CD4-positive, alpha-beta T cell treated with Interleukin-15 for 4 hours (primary cell): ENCODE data around the gene PFN4.
"Not testable (repeated sequence)": the region's sequence is repeated elsewhere in the genome, so short reads cannot be mapped to it uniquely, and the experiment has no call there.

Source experiments
- DNase-seq: peaks from one replicate; pipeline ENCODE4 v3.0.0-alpha.2; 2020; ENCODE audit warnings: low spot score

The PFN4 gene, protein sequence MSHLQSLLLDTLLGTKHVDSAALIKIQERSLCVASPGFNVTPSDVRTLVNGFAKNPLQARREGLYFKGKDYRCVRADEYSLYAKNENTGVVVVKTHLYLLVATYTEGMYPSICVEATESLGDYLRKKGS

DNA sequence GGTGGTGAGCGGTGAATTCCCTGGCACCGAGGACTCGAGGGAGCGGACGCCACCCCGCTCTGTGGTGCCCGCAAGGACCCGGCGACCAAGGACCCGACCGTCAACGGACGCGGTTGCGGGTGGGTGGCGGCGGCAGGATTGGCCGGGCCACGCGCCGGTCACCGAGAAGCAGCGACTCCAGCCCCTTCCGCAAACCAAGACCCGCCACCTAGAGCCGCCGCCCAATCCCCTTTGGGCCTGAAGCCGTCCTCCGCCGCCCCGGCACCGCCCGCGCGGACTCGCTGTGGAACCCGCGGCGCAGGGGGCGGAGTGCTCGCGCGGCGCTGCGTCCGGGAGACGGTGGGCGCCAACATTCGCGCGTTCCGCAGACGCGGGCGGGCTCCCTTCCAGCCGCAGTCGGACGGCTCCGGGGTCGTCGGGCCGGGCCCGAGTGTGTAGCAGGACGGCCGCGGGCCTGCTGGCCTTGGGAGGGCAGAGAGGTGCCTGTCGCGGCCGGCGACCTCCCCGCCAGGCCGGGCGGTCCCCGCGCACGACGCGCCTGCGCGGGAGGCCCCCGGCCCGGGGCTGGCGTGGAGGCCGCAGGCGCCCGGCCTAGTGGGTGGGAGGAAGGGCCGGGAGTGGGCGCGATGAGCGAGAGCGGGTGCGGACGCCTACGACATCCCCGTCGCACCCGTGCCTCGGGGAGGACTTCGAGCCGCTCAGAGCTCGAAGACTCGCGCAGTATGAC, at the start of gene PFN4, which contains the start of gene FAM228B:
Gene PFN4, minus strand, starts transcription at position 140 of the 727 bp plus-strand sequence. CDS start 799 bp downstream, outside the sequence.
Gene FAM228B, plus strand, starts transcription at position 275 of the 727 bp plus-strand sequence. CDS start 893 bp downstream, outside the sequence.
- DNase-seq = peak; percentile 58

DNA sequence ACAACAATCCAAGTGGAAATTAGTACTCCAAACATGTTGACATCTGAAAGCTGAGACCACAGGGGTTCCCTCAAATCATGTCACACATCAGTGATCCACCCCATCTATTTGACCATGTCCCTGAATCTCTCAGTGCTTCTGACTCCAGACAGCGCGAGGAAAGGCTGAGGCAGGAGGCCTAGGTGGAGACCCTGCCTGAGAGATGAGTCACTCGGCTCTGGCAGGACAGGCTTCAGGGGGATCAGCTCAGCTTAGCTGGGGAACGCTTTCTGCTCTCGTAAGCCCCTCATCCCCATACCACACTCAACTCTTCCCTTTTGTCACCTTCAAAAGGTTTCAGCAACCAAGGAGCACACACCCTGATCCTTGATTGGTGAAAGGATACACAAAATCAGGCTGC, 45.9 kb upstream of the PFN4 start:
- DNase-seq = no peak

DNA sequence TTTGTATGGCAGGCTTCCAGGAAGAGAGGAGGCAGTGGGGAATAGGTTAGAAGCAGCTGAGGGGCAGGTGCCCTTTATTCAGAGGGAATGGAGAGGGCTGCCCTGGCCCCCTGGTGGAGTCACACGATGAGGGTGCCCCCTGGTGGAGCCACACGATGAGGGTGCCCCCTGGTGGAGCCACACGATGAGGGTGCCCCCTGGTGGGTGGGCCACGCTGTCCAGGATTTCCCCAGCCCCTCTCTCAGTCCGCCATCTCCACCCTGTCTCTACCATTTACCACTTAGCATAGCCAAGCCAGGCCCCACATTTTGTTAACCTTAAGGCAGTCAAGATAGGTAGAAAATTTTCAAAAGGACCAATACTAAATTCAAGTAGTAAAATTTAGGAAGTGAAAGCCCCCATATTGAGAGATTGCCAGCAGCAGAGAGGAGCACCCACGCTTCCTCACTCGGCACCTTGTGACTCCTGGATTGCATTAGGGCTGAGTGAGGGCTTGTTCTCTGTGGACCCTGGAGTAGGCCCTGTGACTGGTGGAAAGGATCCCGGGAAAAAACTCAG, 41.4 kb upstream of the PFN4 start:
- DNase-seq = peak; percentile 9

DNA sequence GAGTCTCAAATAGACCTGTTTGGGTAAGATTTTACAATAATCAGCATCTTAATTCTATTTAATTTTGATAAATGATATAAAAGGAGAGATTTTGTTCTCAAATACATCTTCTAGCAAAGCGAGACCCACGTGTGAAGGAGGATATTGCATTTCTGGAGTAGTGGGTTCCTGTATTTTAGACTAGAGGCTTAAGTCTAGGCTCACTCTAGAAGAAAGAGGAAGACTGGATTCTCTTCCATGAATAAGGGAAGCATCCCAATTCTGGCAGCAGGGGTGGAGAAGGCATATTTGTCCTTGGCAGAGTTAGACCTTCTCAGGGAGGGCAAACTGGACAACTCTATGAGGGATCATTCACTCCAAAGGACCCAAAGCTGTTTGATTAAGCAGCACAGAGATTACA, 40.5 kb upstream of the PFN4 start:
- DNase-seq = no peak

DNA sequence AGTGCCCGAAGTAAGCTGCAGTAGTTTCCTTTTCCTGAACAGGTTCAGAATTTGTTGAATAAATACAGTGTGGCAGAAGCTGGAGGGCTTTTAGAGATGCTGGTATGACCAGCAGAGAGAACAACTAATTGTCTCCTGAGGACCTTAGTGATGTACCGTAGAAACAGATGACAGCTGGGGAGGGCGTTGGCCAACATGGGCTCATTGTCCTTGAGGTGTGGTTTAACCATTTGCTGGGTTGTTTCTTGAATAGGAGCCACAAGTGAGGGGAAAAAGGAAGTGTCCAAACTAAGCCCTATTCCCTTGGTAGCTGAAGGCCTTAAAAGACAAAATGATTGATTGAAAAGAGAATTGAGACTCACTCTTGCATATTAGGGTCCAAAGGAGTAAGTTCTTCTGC, 40.1 kb upstream of the PFN4 start:
- no peak for DNase-seq

DNA sequence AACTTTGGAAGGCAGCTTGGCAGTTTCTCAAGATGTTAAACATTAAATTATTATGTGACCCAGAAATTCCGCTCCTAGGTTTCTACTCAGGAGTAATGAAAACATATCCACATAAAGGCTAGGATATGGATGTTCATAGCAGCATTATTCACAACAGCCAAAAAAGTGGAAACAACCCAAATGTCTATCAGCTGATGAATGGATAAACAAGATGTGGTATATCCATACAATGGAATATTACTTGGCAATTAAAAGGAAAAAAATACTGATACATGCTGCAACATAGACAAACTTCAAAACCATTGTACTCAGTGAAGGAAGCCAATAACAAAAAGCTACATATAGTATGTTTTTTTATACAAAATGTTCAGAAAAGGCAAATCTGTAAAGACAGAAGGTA, 39.4 kb upstream of the PFN4 start:
- DNase-seq = no peak

DNA sequence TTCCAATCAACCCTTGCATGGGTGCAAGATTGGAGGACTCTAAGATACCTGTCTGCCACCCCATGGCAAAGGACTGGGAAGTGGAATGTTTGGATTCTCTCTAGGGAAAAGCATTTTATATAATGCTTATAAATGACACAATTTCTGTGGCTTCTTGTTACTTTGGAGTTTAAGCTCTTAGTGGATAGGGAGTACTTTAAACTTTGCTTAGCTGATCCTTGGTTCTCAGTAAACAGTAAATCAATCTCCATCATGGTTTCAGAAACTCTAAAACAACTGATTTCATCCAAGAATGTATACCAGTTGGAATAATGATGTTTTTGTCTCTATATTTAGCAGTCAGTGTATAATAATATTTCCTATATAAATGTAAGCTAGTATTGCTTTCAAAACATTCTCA, 37.6 kb upstream of the PFN4 start:
- DNase-seq = no peak

DNA sequence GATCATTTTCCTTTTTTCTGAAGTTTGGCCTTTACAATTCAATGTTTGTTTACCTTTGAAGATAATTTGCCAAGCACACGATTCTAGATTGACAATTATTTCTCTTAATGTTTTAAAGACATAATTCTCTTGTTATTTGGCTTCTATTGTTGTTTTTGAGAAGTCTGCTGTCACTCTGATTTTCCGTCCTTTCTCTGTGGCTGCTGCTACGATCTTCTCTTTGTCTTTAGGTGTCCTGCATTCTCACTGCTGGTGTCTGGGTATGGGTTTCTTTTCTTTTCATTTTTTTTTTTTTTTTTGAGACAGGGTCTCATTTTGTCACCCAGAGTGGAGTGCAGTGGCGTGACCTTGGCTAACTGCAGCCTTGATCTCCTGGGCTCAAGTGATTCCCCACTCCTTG, 36.6 kb upstream of the PFN4 start:
- no peak for DNase-seq

DNA sequence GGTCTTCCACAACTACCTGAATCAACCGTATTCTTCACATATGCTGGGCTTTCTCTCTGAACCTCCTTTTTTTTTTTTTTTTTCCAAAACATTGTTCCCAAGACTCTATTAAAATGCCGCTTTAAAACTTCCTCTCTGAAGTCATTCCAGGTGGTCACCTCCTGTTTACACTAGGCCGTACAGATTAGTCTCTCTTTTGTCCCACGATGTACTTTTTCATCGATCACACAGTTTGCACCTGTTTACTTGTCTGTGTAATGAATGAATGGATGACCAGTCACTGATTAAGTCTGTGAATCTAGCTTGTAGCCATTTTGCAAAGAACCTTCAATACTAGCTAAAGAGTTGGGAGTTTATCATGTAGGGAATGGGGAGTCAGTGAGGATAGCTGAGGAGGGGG, 35.0 kb upstream of the PFN4 start:
- DNase-seq = no peak

DNA sequence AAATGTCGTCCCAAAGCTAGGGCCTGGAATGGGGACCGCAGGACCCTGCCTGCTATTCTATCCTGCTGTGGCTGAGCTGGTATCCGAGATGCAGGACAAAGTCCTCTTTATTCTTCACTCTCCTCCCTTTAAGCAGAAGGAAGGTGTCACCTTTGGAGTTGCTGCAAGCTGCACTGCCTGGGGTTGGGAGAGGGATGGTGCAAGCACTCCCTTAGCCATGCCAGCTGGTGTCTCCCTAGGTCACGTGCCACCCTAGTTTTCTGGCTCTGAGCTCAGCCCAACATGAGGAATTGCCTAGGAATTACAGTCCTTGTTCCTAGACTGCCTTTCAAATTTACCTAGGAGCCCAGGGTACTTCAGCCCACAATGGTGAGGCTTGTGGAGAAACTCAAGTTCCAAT, 30.3 kb upstream of the PFN4 start:
- DNase-seq = no peak

DNA sequence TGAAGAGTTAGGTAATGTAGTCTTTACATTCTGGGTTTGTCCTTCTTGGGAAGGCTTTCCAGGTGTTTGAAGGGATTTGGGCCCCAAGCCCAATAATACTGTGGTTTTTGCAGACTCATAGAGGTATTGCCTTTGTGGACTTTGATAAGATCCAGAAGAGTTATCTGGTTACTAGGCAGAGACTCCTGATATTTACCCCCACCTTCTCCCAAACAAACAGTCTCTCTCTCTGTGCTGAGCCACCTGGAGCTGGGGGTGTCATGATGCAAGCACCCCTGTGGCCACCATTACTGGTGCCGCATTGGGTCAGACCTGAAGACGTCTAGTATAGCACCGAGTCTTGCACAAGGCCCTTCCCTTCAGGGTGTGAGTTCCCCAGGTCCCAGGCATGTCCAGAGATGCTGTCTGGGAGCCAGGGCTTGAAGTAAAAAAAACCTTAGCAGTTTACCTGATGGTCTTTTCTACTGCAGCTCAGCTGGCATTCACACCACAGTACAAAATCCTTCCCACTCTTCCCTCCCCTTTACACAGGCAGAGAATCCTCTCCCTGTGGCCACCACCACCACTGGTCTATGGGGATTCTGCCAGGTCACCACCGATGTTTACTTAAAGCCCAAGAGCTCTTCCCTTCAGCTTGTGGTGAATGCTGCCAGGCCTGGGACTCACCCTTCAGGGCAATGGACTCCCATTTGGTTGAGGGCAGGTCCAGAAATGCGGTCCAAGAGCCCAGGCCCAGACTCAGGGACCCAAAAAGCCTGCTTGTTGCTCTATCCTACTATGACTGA, 29.5 kb upstream of the PFN4 start:
- no peak for DNase-seq

DNA sequence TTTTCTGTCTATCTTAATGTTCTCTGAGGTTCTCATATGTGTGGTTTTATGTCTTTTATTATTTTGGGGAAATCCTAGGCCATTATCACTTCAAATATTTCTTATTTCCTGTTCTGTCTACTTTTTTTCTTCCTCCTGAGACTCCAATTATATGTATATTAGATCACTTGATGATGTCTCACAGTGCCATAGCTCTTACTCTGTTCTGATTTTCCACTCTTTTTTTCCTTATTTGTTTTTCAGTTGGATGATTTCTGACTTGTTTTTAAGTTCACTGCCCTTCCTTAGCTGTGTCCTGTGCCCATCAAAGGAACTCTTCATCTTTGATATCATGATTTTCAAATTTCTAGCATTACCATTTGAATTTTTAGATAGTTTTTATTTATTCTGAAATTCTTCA, 24.2 kb upstream of the PFN4 start:
- DNase-seq = no peak

DNA sequence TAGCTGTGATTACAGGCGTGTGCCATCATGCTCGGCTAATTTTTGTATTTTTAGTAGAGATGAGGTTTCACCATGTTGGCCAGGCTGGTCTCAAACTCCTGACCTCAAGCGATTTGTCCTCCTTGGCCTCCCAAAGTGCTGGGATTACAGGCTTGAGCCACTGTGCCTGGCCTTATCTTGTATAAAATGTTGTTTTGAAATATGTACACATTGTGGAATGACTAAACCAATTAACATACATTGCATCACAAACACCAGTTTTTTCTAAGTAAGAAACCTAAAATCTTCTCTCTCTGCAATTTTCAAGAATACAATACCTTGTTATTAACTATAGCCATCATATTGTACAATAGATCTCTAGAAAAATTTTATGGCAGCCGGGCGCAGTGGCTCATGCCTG, 17.2 kb upstream of the PFN4 start:
- not testable (repeated sequence) for DNase-seq

DNA sequence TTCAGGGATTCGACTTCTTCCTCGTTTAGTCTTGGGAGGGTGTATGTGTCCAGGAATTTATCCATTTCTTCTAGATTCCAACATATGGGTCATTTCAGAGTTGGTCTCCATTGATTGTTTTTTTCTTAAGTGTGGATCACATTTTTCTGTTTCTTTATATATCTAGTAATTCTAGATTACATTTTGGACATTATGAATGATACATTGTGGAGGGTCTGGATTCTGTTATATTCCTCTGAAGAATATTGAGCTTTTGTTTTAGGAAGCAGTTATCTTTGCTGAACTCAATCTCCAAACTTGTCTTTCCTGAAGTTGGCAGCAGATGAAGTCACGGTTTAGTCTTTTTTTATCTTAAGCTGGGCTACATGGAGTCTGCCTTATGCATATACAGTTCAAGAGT, 9.4 kb upstream of the PFN4 start:
- no peak for DNase-seq

DNA sequence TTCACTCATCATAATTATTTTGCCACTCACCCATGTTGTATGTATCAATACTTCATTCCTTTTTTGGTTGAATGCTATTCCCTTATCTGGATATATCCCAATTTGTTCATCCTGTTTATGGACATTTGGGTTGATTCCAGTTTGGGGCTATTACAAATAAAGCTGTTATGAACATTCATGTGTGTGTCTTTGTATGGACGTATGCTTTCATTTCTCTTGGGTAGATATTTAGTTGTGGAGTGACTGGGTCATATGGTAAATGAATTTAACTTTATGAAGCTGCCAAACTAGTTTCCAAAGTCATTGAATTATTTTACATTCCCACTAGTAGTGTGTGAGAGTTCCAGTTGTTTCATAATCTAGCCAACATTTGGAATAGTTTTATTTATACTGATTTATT, 2.8 kb upstream of the PFN4 start:
- DNase-seq = no peak

DNA sequence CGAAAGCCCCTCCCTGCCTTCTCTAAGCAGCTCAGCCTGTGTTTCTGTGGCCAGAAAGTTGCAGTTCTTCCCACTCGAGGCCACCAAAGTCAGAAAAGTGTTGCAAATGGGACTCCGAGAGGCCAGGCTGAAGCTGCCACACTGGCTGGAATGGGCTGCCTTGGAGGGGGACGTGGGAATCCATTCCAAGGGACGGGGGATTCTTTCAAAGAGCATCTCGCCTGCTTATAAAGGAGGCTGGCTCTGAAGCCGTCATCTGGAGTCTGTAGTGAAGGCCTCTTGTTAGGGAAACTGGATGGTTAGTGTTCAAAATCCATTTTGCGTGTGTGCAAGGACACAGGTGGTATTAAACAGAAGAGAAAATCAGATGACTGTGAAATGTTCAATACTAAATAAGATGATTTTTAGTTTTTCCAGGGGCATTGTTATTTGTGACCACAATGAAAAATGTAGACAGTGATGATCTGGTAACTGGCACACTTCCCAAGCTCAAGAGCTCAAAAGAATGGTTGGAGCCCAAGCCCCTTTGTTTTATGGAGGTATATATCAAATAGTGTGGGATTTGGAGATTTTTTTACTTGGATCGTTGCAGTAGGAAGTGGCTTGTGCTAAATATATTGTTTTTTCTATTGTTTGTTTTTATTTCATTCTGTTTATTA, 917 bp upstream of the PFN4 start:
- DNase-seq = no peak

DNA sequence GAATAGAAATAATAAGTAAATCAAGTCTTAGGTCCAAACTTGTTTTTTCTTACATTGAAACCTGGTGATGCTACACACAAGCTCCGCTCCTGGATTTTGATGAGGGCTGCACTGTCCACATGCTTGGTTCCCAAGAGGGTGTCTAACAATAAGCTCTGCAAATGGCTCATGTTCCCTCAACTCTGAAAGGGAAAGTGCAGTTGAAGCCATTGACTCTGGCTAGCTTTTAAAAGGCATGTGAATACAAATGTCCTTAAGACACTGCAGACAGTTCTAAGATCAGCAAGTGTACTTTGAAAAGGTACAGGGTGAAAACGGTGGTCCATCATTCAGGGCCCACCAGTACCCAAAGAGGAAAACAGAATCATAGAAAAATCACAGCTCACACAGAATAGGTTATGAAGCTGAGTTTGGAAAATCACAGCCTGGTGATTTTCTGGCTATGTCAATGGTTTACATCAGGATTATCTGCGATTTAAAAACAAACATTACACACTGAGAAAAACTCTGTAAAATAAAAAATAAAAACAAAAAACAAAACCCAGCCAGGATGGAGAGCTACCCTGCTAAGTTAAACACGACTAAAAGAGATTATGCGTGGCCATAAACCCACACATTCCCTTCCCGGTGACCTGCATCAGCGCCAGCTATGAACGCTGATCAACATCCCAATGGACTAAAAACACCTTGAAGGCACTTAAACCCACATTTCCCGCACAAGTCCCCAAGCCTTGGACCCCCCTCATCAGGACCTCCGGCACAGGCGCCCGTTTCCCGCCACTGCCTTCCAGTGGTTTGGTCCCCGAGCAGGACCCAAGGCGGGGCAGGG, 554 bp downstream of the PFN4 start:
- DNase-seq = no peak

DNA sequence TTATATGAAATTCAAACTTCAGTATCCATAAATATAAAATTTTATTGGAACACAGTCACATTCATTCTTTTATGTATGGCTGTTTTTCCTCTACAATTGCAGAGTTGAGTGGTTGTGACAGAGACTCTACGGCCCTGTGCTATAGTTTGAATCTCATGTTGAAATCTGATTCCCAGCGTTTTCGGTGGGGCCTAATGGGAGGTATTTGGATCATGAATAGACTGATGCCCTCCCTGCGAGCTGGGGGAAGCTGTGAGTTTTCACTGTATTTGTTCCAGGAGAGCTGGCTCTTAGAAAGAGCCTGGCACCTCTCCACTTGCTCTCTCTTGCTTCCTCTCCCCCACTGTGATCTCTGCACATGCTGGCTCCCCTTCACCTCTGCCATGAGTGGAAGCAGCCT, 1.7 kb downstream of the PFN4 start:
- DNase-seq = no peak

DNA sequence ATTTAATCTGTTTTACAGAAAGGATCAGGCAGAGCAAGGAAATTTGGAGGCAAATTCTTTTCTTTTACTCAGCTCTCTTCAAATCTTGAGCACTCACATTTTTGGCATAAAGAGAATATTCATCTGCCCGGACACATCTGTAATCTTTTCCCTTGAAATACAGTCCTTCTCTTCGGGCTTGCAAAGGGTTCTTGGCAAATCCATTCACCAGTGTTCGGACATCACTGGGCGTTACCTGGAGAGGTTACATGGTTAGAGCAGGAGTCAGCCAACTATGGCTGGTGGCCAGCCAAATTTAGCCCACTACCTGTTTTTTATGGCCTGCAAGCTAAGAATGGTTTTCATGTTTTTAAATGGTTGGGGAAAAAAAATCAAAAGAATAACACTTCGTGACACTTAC, 2.1 kb downstream of the PFN4 start:
- DNase-seq = no peak

DNA sequence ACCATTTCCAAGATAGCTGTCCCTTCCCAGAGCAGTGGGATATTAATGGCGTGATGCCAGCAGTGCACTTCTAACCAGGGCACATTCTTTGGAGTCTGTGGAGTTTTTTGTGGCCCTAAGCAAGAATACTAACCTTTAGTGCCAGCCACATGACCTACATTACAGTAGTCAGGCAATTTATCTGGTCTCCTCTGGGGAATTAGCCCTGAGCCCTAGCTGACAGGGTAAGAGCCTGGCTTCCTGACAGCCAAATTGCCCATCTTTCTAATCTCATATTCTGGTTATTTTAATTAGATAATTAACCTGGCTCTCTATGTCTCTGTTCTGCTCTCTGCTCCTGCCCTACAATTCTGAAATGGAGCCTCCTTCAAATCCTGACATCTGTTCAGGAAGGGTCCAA, 5.2 kb downstream of the PFN4 start:
- DNase-seq = no peak

DNA sequence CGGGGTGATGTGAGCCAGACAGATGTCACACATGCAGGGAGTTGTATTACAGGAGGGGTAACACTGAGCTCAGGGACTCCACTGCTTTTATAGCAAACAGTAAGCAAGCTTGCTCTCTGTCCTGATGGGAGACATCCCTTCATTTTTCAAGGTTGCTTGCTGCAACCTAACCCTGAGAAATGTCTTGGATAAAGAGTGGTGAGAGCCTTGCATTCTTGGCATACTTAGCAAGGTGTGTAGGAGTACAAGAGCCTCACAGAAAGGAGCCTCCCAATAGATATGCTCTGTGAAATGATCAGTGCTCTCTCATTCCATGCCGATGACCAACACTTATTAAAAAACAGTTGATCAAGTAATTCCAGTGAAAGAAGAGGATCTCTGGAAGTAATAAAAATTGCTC, 8.1 kb downstream of the PFN4 start:
- DNase-seq = no peak
